GM12878 (cell line): Measurements from ENCODE around the gene AKNA. TPM values are rescaled to one million over a fixed set of nuclear protein-coding genes. Genes with fewer than 3 reads are reported as not detected.

Experiments used
- ATAC-seq: fragments of 200-7000 bp; cut with Tn5 transposase; 3 replicates; pipeline ENCODE4 v1.9.1; 2020; ENCODE audit warnings: mild to moderate bottlenecking, moderate library complexity
- BruUV-seq: library from RNA; stranded (reverse); fragments of 400-500 nt; replicated peaks from 2 replicates; lab custom pipeline; 2021; lab: Mats Ljungman, UMichigan
- CTCF ChIA-PET: fragments of 300-600 bp; sonication (Branson Sonifier 250); formaldehyde crosslinking; extraction: SDS; loops from one replicate; lab custom pipeline; 2021; ENCODE audit warnings: inconsistent platforms; lab: Yijun Ruan, JAX
- POLR2A ChIA-PET: fragments of 350-600 bp; formaldehyde crosslinking; extraction: SDS; loops from one replicate; lab custom pipeline; 2021; ENCODE audit warnings: inconsistent platforms; lab: Charles Lee
- RAD21 ChIA-PET: fragments of 300-600 bp; sonication (Branson Sonifier 250); formaldehyde crosslinking; loops from one replicate; lab custom pipeline; 2023; ENCODE audit warnings: antibody characterized with exemption; ENCODE audit not compliant: unreplicated experiment; lab: Charles Lee
- SMC1A ChIA-PET: fragments of 300-600 bp; sonication (Branson Sonifier 250); formaldehyde crosslinking; loops from one replicate; lab custom pipeline; 2023; ENCODE audit not compliant: unreplicated experiment, uncharacterized antibody; lab: Charles Lee
- DNase-seq: peaks from one replicate; pipeline ENCODE4 v3.0.0-alpha.2; 2011; ENCODE audit warnings: low read depth, low spot score
- FAIRE-seq: peaks from 3 replicates; lab custom pipeline; 2011; peaks lifted over from hg19 to GRCh38; lab: Jason Lieb, UNC
- H2AFZ ChIP-seq: 2 replicates; pipeline ENCODE4 v1.6.0; 2011; ENCODE audit warnings: low read depth, low read length, control low read depth; ENCODE audit not compliant: control insufficient read depth
- H3K27ac ChIP-seq: 2 replicates; pipeline ENCODE4 v1.5.1; 2011; ENCODE audit warnings: control low read depth; ENCODE audit not compliant: control insufficient read depth, insufficient read depth
- H3K27me3 ChIP-seq, 2 experiments: replicated peaks in 1 of 2; 2 replicates each; pipeline versions ENCODE4 v1.6.0 to v1.6.1; 2011; ENCODE audit warnings: low read length in 1 of 2; ENCODE audit not compliant: control insufficient read depth in 2 of 2, insufficient read depth in 2 of 2
- H3K36me3 ChIP-seq, 2 experiments: 2 replicates each; pipeline ENCODE4 v1.5.1; 2011; ENCODE audit warnings: low read length in 1 of 2; ENCODE audit not compliant: control insufficient read depth in 2 of 2, insufficient read depth in 2 of 2
- H3K4me1 ChIP-seq: 2 replicates; pipeline ENCODE4 v1.6.1; 2011; ENCODE audit warnings: mild to moderate bottlenecking, low read length, moderate library complexity, mixed read lengths; ENCODE audit not compliant: control insufficient read depth, insufficient read depth
- H3K4me2 ChIP-seq: 2 replicates; pipeline ENCODE4 v1.6.0; 2011; ENCODE audit warnings: control low read depth; ENCODE audit not compliant: control insufficient read depth, insufficient read depth
- H3K4me3 ChIP-seq: fragments of 200-600 bp; sonication (generic); 2 replicates; pipeline ENCODE4 v1.5.1; 2016
- H3K79me2 ChIP-seq: 2 replicates; pipeline ENCODE4 v1.6.0; 2011; ENCODE audit warnings: low read length; ENCODE audit not compliant: control insufficient read depth, insufficient read depth
- H3K9ac ChIP-seq: 2 replicates; pipeline ENCODE4 v1.8.0; 2011; ENCODE audit warnings: low read length, control low read depth, mixed read lengths; ENCODE audit not compliant: control insufficient read depth, insufficient read depth
- H3K9me3 ChIP-seq: replicated peaks from 3 replicates; pipeline ENCODE4 v1.5.1; 2011; ENCODE audit warnings: mild to moderate bottlenecking, low read length; ENCODE audit not compliant: control insufficient read depth, insufficient read depth
- H4K20me1 ChIP-seq: 2 replicates; pipeline ENCODE4 v1.6.0; 2011; ENCODE audit not compliant: control insufficient read depth, insufficient read depth
- CBFB ChIP-seq: IDR thresholded peaks from 2 replicates; pipeline ENCODE4 v1.6.1; 2016; ENCODE audit warnings: antibody characterized with exemption, low read depth
- MYB ChIP-seq: fragments of 150-350 bp; IDR thresholded peaks from 2 replicates; pipeline ENCODE4 v1.6.1; 2014; ENCODE audit warnings: mild to moderate bottlenecking, low read depth, low read length, borderline replicate concordance
- RUNX3 ChIP-seq: IDR thresholded peaks from 2 replicates; pipeline ENCODE4 v1.6.1; 2012; ENCODE audit warnings: low read length, inconsistent platforms
- WGBS: methylation state at CpG from one replicate; pipeline ENCODE4 v1.1.6; 2016; ENCODE audit warnings: low lambda C conversion rate; ENCODE audit not compliant: insufficient replicate concordance, insufficient coverage; ENCODE audit errors: missing lambda C conversion rate; 5-methylcytosine and 5-hydroxymethylcytosine counted together
- in situ Hi-C: fragments of 300-500 bp; cut with MboI; formaldehyde crosslinking; loops from 9 replicates; pipeline ENCODE4 v1.14.3; 2018; ENCODE audit warnings: mixed read lengths
- intact Hi-C: fragments of 100-400 bp; cut with micrococcal nuclease; formaldehyde crosslinking; loops from one replicate; pipeline ENCODE4 v1.14.2; 2022; ENCODE audit not compliant: unreplicated experiment
- polyA plus RNA-seq, 11 experiments: library from polyadenylated mRNA; depleted of rRNA in 4 of 11; unstranded in 6 of 11; stranded (reverse) in 5 of 11; fragments of >200 nt; fragmentation: Nextera tagmentation in 4 of 11; fragmentation: Illumina TruSeq in 1 of 11; extraction: Ambion mirVana in 4 of 11; extraction: Trizol in 1 of 11; gene quantifications; 1 replicate in 1 of 11; 2 replicates in 10 of 11; pipeline versions ENCODE4 v1.2.1 to v1.2.3, GENCODE V29; 2011 to 2016; ENCODE audit warnings: inconsistent platforms in 2 of 11, missing spikeins in 2 of 11, low read depth in 1 of 11
- total RNA-seq, 4 experiments: library from RNA; depleted of rRNA in 3 of 4; stranded (reverse); fragments of >200 nt in 3 of 4; fragmentation: Illumina TruSeq in 1 of 4; extraction: Trizol in 1 of 4; gene quantifications; 2 replicates each; pipeline versions ENCODE4 v1.2.1 to v1.2.3, GENCODE V29; 2013 to 2021
- TF ChIP-seq, protein P1 (sequence below): fragments of 450-650 bp; formaldehyde crosslinking; IDR thresholded peaks from 2 replicates; pipeline ENCODE4 v1.4.0; 2020; ENCODE audit warnings: mild to moderate bottlenecking, moderate library complexity
- TF ChIP-seq, protein P2 (sequence below): fragments of 450-650 bp; formaldehyde crosslinking; IDR thresholded peaks from 2 replicates; pipeline ENCODE4 v1.5.0; 2022; ENCODE audit warnings: mild to moderate bottlenecking, missing genetic modification characterization

The AKNA gene
- total and polyA plus RNA-seq, 10 of the 15 experiments (the other 5 are each of a cell fraction or from before 2014, with no cell fraction given): 1.6 to 132 (median 35.3) TPM

DNA sequence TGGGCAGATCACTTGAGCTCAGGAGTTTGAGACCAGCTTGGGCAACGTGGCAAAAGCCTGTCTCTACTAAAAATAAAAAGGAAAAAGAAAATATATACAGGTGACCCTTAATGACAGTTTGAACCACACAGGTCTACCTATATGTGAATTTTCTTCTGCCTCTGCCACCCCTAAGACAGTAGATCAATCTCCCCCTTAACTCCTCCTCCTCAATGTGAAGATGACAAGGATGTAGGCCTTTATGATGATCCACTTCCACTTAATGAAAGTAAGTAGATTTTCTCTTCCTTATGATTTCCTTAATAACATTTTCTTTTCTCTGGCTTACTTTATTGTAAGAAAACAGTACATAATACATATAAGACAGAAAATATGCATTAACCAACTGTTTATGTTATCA is 3.4 kb downstream of the AKNA start:
- SMC1A ChIA-PET: interaction anchor here (0.9 to 12.8 kb wide), 8 partner anchors 10 to 226 kb away, joined by 3 to 327 read pairs (median 9); partner anchors contain the start of gene TMEM268
- Histone ChIP-seq H3K9me3 (no peaks in the 10 kb centered on the region), H3K4me2 (peak overlapping the region; percentile 100), H3K4me3 (peak overlapping the region; percentile 93), H4K20me1 (no peaks in the 10 kb centered on the region), H3K36me3 (peaks cover 9 to 16% of the 10 kb centered on the region in 2 experiments), H3K27ac (peak overlapping the region; percentile 100), H3K27me3 (no peaks in the 10 kb centered on the region), H3K79me2 (peaks cover 95% of the 10 kb centered on the region), H3K9ac (peak overlapping the region; percentile 99), H3K4me1 (peaks cover 53% of the 10 kb centered on the region), H2AFZ (no peak overlapping the region)
- 0% methylated on average over 1 of the region's 1 CpG for WGBS
- CTCF ChIA-PET: interaction anchor here (0.9 to 10.2 kb wide), 11 partner anchors 9 to 269 kb away, joined by 3 to 122 read pairs (median 11); partner anchors contain the start of gene TMEM268
- BruUV-seq: no TSS peak
- ATAC-seq (no peak), DNase-seq (no peak), FAIRE-seq (no peak)
- intact Hi-C loops: loop anchor here (2.0 to 10.0 kb wide), 2 partner anchors 18 to 1110 kb away; partner anchors contain the start of genes CDC26 and PRPF4
- RAD21 ChIA-PET: interaction anchor here (1.2 to 13.0 kb wide), 9 partner anchors 12 to 235 kb away, joined by 3 to 251 read pairs (median 7); no protein-coding TSS in a partner anchor
- TF ChIP-seq CBFB: no peak
- no peak for TF ChIP-seq RUNX3
- TF ChIP-seq, protein P1, sequence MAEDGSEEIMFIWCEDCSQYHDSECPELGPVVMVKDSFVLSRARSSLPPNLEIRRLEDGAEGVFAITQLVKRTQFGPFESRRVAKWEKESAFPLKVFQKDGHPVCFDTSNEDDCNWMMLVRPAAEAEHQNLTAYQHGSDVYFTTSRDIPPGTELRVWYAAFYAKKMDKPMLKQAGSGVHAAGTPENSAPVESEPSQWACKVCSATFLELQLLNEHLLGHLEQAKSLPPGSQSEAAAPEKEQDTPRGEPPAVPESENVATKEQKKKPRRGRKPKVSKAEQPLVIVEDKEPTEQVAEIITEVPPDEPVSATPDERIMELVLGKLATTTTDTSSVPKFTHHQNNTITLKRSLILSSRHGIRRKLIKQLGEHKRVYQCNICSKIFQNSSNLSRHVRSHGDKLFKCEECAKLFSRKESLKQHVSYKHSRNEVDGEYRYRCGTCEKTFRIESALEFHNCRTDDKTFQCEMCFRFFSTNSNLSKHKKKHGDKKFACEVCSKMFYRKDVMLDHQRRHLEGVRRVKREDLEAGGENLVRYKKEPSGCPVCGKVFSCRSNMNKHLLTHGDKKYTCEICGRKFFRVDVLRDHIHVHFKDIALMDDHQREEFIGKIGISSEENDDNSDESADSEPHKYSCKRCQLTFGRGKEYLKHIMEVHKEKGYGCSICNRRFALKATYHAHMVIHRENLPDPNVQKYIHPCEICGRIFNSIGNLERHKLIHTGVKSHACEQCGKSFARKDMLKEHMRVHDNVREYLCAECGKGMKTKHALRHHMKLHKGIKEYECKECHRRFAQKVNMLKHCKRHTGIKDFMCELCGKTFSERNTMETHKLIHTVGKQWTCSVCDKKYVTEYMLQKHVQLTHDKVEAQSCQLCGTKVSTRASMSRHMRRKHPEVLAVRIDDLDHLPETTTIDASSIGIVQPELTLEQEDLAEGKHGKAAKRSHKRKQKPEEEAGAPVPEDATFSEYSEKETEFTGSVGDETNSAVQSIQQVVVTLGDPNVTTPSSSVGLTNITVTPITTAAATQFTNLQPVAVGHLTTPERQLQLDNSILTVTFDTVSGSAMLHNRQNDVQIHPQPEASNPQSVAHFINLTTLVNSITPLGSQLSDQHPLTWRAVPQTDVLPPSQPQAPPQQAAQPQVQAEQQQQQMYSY: no peak
- TF ChIP-seq MYB: no peak
- TF ChIP-seq, protein P2, sequence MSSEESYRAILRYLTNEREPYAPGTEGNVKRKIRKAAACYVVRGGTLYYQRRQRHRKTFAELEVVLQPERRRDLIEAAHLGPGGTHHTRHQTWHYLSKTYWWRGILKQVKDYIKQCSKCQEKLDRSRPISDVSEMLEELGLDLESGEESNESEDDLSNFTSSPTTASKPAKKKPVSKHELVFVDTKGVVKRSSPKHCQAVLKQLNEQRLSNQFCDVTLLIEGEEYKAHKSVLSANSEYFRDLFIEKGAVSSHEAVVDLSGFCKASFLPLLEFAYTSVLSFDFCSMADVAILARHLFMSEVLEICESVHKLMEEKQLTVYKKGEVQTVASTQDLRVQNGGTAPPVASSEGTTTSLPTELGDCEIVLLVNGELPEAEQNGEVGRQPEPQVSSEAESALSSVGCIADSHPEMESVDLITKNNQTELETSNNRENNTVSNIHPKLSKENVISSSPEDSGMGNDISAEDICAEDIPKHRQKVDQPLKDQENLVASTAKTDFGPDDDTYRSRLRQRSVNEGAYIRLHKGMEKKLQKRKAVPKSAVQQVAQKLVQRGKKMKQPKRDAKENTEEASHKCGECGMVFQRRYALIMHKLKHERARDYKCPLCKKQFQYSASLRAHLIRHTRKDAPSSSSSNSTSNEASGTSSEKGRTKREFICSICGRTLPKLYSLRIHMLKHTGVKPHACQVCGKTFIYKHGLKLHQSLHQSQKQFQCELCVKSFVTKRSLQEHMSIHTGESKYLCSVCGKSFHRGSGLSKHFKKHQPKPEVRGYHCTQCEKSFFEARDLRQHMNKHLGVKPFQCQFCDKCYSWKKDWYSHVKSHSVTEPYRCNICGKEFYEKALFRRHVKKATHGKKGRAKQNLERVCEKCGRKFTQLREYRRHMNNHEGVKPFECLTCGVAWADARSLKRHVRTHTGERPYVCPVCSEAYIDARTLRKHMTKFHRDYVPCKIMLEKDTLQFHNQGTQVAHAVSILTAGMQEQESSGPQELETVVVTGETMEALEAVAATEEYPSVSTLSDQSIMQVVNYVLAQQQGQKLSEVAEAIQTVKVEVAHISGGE (CRISPR knock-in tag): no peak
- POLR2A ChIA-PET: interaction anchor here (1.3 to 13.2 kb wide), 12 partner anchors 9 to 227 kb away, joined by 3 to 312 read pairs (median 14); partner anchors contain the start of genes TMEM268 and WHRN
- in situ Hi-C loops: no loop called here
